Measurements from ENCODE around the gene B3GNT9. TPM values are rescaled to one million over a fixed set of nuclear protein-coding genes. Genes with fewer than 3 reads are reported as not detected.

Gene B3GNT9
- polyA plus RNA-seq, 1 experiment = 18.6 TPM

DNA sequence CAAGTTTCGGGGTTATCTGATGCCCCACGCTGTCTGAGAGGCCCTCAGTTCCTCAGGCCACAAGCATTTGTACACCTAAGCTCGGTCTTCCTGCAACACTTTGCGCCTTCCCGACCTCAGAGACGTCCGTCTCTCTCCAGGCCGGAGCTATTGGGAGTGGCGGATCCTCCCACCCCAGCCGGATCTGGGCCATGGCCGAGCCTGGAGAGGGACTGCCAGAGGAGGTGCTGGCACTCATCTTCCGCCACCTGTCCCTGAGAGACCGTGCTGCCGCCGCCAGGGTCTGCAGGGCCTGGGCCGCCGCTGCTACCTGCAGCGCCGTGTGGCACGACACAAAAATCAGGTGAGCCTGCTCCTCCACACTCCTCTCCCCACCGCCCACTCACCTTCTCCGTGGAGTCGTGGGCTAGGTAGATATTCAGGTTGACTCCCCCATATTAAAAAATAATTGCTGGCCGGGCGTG lies 10.8 kb upstream of the B3GNT9 start:
- TF ChIP-seq CTCF (IDR thresholded peaks at IDR 0.05; ENCODE audit: low read depth, low read length) = no peak
- peaks cover 7% of the 10 kb centered on the region; the same call in 1 of the 2 replicates for H3K9me3 ChIP-seq (ENCODE audit: control insufficient read depth, insufficient read depth, low read length)
- peak overlapping the region; percentile 92 for H3K4me3 ChIP-seq (ENCODE audit: low read depth, low read length)
- ChIA-PET POLR2A (no interaction called here), CTCF (interaction anchor here (1.1 to 3.1 kb wide), 2 partner anchors 9 to 207 kb away, joined by 3 to 11 read pairs; partner anchors contain the start of gene NOL3)
- H3K27ac ChIP-seq (ENCODE audit: low read depth, low read length) = no peak overlapping the region
- peaks cover 39% of the 10 kb centered on the region for H3K27me3 ChIP-seq (ENCODE audit: control insufficient read depth, insufficient read depth, low read length)
- no peak for DNase-seq (ENCODE audit: low read depth, low spot score)

DNA sequence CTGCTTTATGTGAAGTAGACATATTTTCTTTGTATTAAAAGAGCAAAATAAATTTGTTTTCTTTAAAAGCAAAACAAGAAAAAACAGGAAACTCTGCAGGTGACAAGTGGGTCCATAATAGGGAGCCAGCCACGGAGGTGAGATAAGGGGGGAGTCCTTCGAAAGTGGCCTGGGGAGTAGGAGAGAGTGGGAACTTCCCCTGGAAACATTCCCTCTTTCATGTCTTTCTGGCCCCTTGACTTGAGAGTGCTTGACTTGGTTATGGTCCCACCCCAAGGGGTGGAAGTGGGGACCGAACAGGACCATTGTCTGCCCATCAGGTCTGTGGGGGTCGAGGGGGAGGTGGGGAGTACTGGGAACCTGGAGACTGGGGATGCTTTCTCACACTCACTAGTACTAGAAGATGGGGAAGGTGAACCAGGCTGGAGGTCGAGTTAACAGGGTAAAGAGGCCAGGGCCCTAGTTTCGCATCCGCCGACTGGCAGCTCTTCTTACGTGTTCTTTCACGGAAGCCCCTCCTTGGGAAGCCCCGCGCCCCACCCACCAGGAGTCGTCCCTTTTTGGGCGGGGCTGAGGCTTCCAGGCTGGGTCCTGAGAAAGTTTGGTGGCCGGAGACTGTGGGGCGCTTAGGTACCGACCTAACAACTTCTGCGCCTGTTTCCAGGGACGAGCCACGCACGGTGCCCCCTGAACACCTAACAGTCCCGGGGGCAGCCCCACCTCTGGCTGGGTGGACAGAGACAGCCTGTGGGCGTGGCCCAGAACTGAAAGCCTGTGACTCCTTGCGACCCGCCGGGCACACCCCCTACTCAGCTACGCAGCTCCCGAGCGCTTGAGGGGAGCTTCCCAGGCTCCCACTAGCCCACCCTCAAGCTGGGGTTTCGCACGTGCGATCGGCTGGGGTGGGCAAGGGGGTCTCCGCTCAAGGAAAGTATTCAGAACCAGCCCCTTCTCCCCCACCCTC lies 8.1 kb upstream of the B3GNT9 start:
- ChIA-PET CTCF (interaction anchor here (0.6 to 3.1 kb wide), 4 partner anchors 8 to 330 kb away, joined by 3 to 11 read pairs (median 8); partner anchors contain the start of gene B3GNT9), POLR2A (interaction anchor here (1.8 to 2.9 kb wide), 2 partner anchors 8 to 11 kb away, joined by 9 to 13 read pairs; partner anchors contain the start of genes B3GNT9 and NOL3)
- no peak for TF ChIP-seq CTCF (IDR thresholded peaks at IDR 0.05; ENCODE audit: low read depth, low read length)
- peak overlapping the region; percentile 92 for H3K4me3 ChIP-seq (ENCODE audit: low read depth, low read length)
- peaks cover 28% of the 10 kb centered on the region for H3K27me3 ChIP-seq (ENCODE audit: control insufficient read depth, insufficient read depth, low read length)
- H3K27ac ChIP-seq (ENCODE audit: low read depth, low read length) = no peak overlapping the region
- H3K9me3 ChIP-seq (ENCODE audit: control insufficient read depth, insufficient read depth, low read length) = peaks cover 12% of the 10 kb centered on the region; the same call in 1 of the 2 replicates
- no peak for DNase-seq (ENCODE audit: low read depth, low spot score)

DNA sequence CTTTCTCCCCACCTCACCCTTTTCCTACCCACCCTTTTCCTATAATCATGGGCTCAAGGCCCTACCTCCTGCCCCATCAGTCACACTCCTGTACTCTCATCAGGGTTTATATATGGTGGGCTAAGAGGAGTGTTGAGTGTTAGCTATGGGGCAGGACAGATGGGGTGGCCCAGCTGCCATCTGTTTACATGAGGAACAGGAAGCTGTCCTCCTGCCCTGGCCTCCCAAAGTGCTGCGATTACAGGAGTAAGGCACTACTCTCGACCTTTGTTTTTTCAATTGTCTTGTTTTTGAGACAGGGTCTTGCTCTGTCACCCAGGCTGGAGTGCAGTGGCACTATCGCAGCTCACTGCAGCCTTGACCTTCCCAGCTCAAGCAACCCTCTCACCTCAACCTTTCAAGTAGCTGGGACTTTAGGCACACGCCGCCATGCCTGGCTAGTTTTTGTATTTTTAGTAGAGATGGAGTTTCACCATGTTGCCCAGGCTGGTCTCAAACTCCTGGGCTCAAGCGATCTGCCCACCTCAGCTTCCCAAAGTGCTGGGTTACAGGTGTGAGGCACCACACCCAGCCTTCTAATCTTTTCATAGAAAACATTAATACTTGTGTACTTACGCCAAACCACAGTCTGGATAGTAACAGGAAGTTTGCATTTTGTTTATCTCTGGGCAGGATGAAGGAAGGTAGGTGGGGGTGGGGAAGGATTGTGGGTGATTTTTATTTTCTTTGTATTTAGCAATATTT lies 7.3 kb upstream of the B3GNT9 start:
- DNase-seq (ENCODE audit: low read depth, low spot score) = no peak
- Histone ChIP-seq H3K4me3 (ENCODE audit: low read depth, low read length) (no peak overlapping the region), H3K27ac (ENCODE audit: low read depth, low read length) (no peak overlapping the region), H3K9me3 (ENCODE audit: control insufficient read depth, insufficient read depth, low read length) (peaks cover 12% of the 10 kb centered on the region; the same call in 1 of the 2 replicates), H3K27me3 (ENCODE audit: control insufficient read depth, insufficient read depth, low read length) (peaks cover 22% of the 10 kb centered on the region)
- no peak for TF ChIP-seq CTCF (IDR thresholded peaks at IDR 0.05; ENCODE audit: low read depth, low read length)
- POLR2A ChIA-PET = interaction anchor here (1.0 to 2.9 kb wide), 2 partner anchors 7 to 12 kb away, joined by 3 to 13 read pairs; partner anchors contain the start of genes B3GNT9 and NOL3
- CTCF ChIA-PET = interaction anchor here (0.8 to 3.1 kb wide), 5 partner anchors 27 to 205 kb away, joined by 3 to 11 read pairs (median 4); partner anchors contain the start of gene CES3

DNA sequence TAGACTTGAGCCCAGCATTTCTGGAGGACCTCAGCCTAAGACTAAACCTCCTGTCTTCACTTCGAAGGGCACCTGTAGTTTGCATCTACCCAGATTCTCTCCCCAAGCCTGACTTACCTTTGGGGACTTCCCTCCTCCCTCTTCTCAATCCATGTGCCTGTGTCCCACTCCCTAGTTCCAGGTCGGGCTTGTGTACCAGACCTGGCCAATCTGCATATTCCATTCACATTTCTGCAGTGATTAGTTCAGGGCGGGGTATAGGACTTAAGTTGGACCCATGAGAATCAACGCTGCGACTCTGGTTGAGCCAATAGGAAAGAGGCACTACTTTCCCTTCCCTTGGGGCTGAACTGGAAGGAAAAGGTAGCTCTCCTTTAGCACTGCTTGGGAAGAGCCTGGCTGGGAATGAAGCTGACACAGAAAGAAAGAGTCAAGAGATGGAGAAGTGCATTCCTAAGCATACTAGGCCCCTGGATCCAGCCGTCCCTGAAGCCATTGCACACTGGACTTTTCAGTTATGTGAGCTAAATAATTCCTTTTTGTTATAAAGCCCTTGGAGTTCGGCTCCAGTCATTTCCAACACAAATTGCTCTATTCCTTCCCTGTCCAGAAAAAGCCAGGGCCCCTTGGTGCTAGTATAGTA lies 6.4 kb upstream of the B3GNT9 start:
- no peak overlapping the region for H3K27ac ChIP-seq (ENCODE audit: low read depth, low read length)
- POLR2A ChIA-PET = interaction anchor here (1.0 kb wide), 1 partner anchor 13 kb away, joined by 3 read pairs; the partner anchor contains the start of gene NOL3
- TF ChIP-seq CTCF (IDR thresholded peaks at IDR 0.05; ENCODE audit: low read depth, low read length) = no peak
- H3K9me3 ChIP-seq (ENCODE audit: control insufficient read depth, insufficient read depth, low read length) = peaks cover 12% of the 10 kb centered on the region; the same call in 1 of the 2 replicates
- CTCF ChIA-PET = interaction anchor here (0.8 to 1.7 kb wide), 4 partner anchors 28 to 205 kb away, joined by 3 to 7 read pairs (median 4); partner anchors contain the start of gene CES3
- peaks cover 16% of the 10 kb centered on the region for H3K27me3 ChIP-seq (ENCODE audit: control insufficient read depth, insufficient read depth, low read length)
- H3K4me3 ChIP-seq (ENCODE audit: low read depth, low read length) = no peak overlapping the region
- no peak for DNase-seq (ENCODE audit: low read depth, low spot score)
